Fibroblast of pulmonary artery (primary cell): ENCODE data around the gene ARHGAP10.

ENCODE experiments used
- DNase-seq: peaks from one replicate; pipeline ENCODE4 v3.0.0-alpha.2; 2010; ENCODE audit warnings: low read depth
- H3K4me3 ChIP-seq: replicated peaks from 2 replicates; pipeline ENCODE4 v1.5.1; 2011; ENCODE audit warnings: low read depth, mild to moderate bottlenecking, control low read depth, low read length, moderate library complexity
- CTCF ChIP-seq: IDR thresholded peaks from 2 replicates; pipeline ENCODE4 v1.5.1; 2011; ENCODE audit warnings: mild to moderate bottlenecking, control low read depth, low read length, inconsistent platforms; ENCODE audit errors: missing control alignments

Gene ARHGAP10

GRCh38 chr4:147965873-147966272 lies 234.0 kb downstream of the ARHGAP10 start:
- H3K4me3 ChIP-seq, result no peak overlapping the region
- no peak for TF ChIP-seq CTCF
- no peak for DNase-seq

- no peak overlapping the region for H3K4me3 ChIP-seq
- no peak for DNase-seq
Measured at GRCh38 chr4:147968641-147969040, 236.8 kb downstream of the ARHGAP10 start.

GRCh38 chr4:147969573-147970385 lies 237.9 kb downstream of the ARHGAP10 start:
- no peak for TF ChIP-seq CTCF
- H3K4me3 ChIP-seq, result no peak overlapping the region
- DNase-seq, result no peak

More at GRCh38 chr4:147968641-147969040, 236.8 kb downstream of the ARHGAP10 start:
- no peak for TF ChIP-seq CTCF

- no peak for DNase-seq
- TF ChIP-seq CTCF, result no peak
- no peak overlapping the region for H3K4me3 ChIP-seq
Measured at GRCh38 chr4:147971116-147971515, 239.2 kb downstream of the ARHGAP10 start.

GRCh38 chr4:147975325-147975724 lies 243.4 kb downstream of the ARHGAP10 start:
- no peak overlapping the region for H3K4me3 ChIP-seq
- peak; percentile 57 for DNase-seq
- no peak for TF ChIP-seq CTCF

GRCh38 chr4:147975933-147976928 lies 244.3 kb downstream of the ARHGAP10 start:
- no peak overlapping the region for H3K4me3 ChIP-seq
- peak; percentile 42 for DNase-seq
- TF ChIP-seq CTCF, result no peak
